HepG2 (cell line): ENCODE results near the gene P3H3. TPM values are rescaled to one million over a fixed set of nuclear protein-coding genes. Genes with fewer than 3 reads are reported as not detected.

Experiments used
- AKAP8 ChIP-seq: sonication (generic); formaldehyde crosslinking; IDR thresholded peaks from 2 replicates; pipeline ENCODE4 v1.5.1; 2020; ENCODE audit warnings: mild to moderate bottlenecking, missing genetic modification reagents
- DPF2 ChIP-seq: sonication (generic); formaldehyde crosslinking; IDR thresholded peaks from 2 replicates; pipeline ENCODE4 v1.4.0; 2020; ENCODE audit warnings: mild to moderate bottlenecking, low read depth, missing genetic modification reagents, borderline replicate concordance
- MBD4 ChIP-seq: IDR thresholded peaks from 2 replicates; pipeline ENCODE4 v1.6.1; 2012; ENCODE audit warnings: low read length, inconsistent platforms, borderline replicate concordance
- MZF1 ChIP-seq: sonication (generic); formaldehyde crosslinking; IDR thresholded peaks from 2 replicates; pipeline ENCODE4 v1.8.1; 2023; ENCODE audit warnings: mild to moderate bottlenecking, missing genetic modification reagents, borderline replicate concordance
- NKX3-1 ChIP-seq: sonication (generic); formaldehyde crosslinking; IDR thresholded peaks from 2 replicates; pipeline ENCODE4 v1.5.0; 2020; ENCODE audit warnings: missing genetic modification reagents
- ONECUT2 ChIP-seq: sonication (generic); formaldehyde crosslinking; IDR thresholded peaks from 2 replicates; pipeline ENCODE4 v1.4.0; 2020; ENCODE audit warnings: missing genetic modification reagents
- RORA ChIP-seq: sonication (generic); formaldehyde crosslinking; IDR thresholded peaks from 2 replicates; pipeline ENCODE4 v1.5.0; 2020; ENCODE audit warnings: mild to moderate bottlenecking, missing genetic modification reagents, moderate library complexity
- SATB2 ChIP-seq: sonication (generic); formaldehyde crosslinking; IDR thresholded peaks from 2 replicates; pipeline ENCODE4 v1.5.0; 2020; ENCODE audit warnings: missing genetic modification reagents
- ZFP62 ChIP-seq: sonication (generic); formaldehyde crosslinking; IDR thresholded peaks from 2 replicates; pipeline ENCODE4 v1.4.0; 2020; ENCODE audit warnings: missing genetic modification reagents
- ZMYM3 ChIP-seq: sonication (generic); formaldehyde crosslinking; IDR thresholded peaks from 2 replicates; pipeline ENCODE4 v1.5.1; 2020; ENCODE audit warnings: mild to moderate bottlenecking, missing genetic modification reagents
- ZNF10 ChIP-seq: sonication (generic); formaldehyde crosslinking; IDR thresholded peaks from 2 replicates; pipeline ENCODE4 v1.4.0; 2020; ENCODE audit warnings: mild to moderate bottlenecking, low read depth, missing genetic modification reagents, borderline replicate concordance
- ZNF180 ChIP-seq: sonication (generic); formaldehyde crosslinking; IDR thresholded peaks from 2 replicates; pipeline ENCODE4 v1.4.0; 2020; ENCODE audit warnings: low read depth, missing genetic modification reagents, borderline replicate concordance
- ZNF260 ChIP-seq: sonication (generic); formaldehyde crosslinking; IDR thresholded peaks from 2 replicates; pipeline ENCODE4 v1.4.0; 2020; ENCODE audit warnings: missing genetic modification reagents, low read depth, mild to moderate bottlenecking, borderline replicate concordance
- ZNF335 ChIP-seq: sonication (generic); formaldehyde crosslinking; IDR thresholded peaks from 2 replicates; pipeline ENCODE4 v1.4.0; 2020; ENCODE audit warnings: missing genetic modification reagents
- ZNF337 ChIP-seq: sonication (generic); formaldehyde crosslinking; IDR thresholded peaks from 2 replicates; pipeline ENCODE4 v1.5.1; 2020; ENCODE audit warnings: missing genetic modification reagents, low read depth, mild to moderate bottlenecking, borderline replicate concordance
- ZNF652 ChIP-seq: IDR thresholded peaks from 2 replicates; pipeline ENCODE4 v1.6.1; 2016; ENCODE audit warnings: low read depth, borderline replicate concordance
- ZNF766 ChIP-seq: sonication (generic); formaldehyde crosslinking; IDR thresholded peaks from 2 replicates; pipeline ENCODE4 v1.5.0; 2020; ENCODE audit warnings: missing genetic modification reagents, borderline replicate concordance
- ZSCAN22 ChIP-seq: sonication (generic); formaldehyde crosslinking; IDR thresholded peaks from 2 replicates; pipeline ENCODE4 v1.4.0; 2020; ENCODE audit warnings: mild to moderate bottlenecking, missing genetic modification reagents
- ZSCAN30 ChIP-seq: sonication (generic); formaldehyde crosslinking; IDR thresholded peaks from 2 replicates; pipeline ENCODE4 v1.5.0; 2020; ENCODE audit warnings: mild to moderate bottlenecking, missing genetic modification reagents
- polyA plus RNA-seq, 8 experiments: library from polyadenylated mRNA; depleted of rRNA in 3 of 8; stranded (reverse) in 7 of 8; unstranded in 1 of 8; fragments of >200 nt; fragmentation: Illumina TruSeq in 4 of 8; extraction: Trizol in 4 of 8; gene quantifications; 2 replicates each; pipeline versions ENCODE4 v1.2.1 to v1.2.3, GENCODE V29; 2011 to 2016; ENCODE audit warnings: low read depth in 4 of 8, missing spikeins in 1 of 8, mixed read lengths in 1 of 8; ENCODE audit not compliant: insufficient read depth in 1 of 8
- total RNA-seq, 5 experiments: library from RNA; depleted of rRNA; stranded (reverse); fragments of >200 nt; fragmentation: Illumina TruSeq; extraction: Trizol; gene quantifications; 2 replicates each; pipeline ENCODE4 v1.2.3, GENCODE V29; 2016; ENCODE audit warnings: low read depth in 1 of 5
- TF ChIP-seq, protein P1 (sequence below): sonication (generic); formaldehyde crosslinking; IDR thresholded peaks from 2 replicates; pipeline ENCODE4 v1.5.1; 2020; ENCODE audit warnings: missing genetic modification reagents, mild to moderate bottlenecking, borderline replicate concordance
- TF ChIP-seq, protein P2 (sequence below): sonication (generic); formaldehyde crosslinking; IDR thresholded peaks from 2 replicates; pipeline ENCODE4 v1.4.0; 2020; ENCODE audit warnings: missing genetic modification reagents, borderline replicate concordance
- TF ChIP-seq, protein P3 (sequence below): sonication (generic); formaldehyde crosslinking; IDR thresholded peaks from 2 replicates; pipeline ENCODE4 v1.5.1; 2020; ENCODE audit warnings: mild to moderate bottlenecking, missing genetic modification reagents

The P3H3 gene
- total and polyA plus RNA-seq, 2 of the 13 experiments (the other 11 are each of a cell fraction or from before 2014, with no cell fraction given) = 20.1 to 20.5 TPM

- TF ChIP-seq ZFP62 (peak; percentile 99), ZMYM3 (CRISPR knock-in tag) (no peak), DPF2 (CRISPR knock-in tag) (no peak), ZNF335 (CRISPR knock-in tag) (peak; percentile 97), ZNF652 (CRISPR knock-in tag) (no peak), MBD4 (no peak), NKX3-1 (CRISPR knock-in tag) (peak; percentile 7; the same call in 1 of the 2 replicates), ONECUT2 (no peak), ZSCAN22 (CRISPR knock-in tag) (no peak), ZSCAN30 (CRISPR knock-in tag) (no peak), MZF1 (0 out of 2 replicates have a peak, but pooled peaks have one; percentile 17), SATB2 (CRISPR knock-in tag) (no peak), AKAP8 (CRISPR knock-in tag) (no peak), ZNF337 (CRISPR knock-in tag) (0 out of 2 replicates have a peak, but pooled peaks have one; percentile 60), ZNF260 (CRISPR knock-in tag) (no peak), ZNF766 (CRISPR knock-in tag) (0 out of 2 replicates have a peak, but pooled peaks have one; percentile 22), ZNF10 (no peak), ZNF180 (no peak; the same call in 1 of the 2 replicates), RORA (CRISPR knock-in tag) (no peak)
- TF ChIP-seq, protein P1, sequence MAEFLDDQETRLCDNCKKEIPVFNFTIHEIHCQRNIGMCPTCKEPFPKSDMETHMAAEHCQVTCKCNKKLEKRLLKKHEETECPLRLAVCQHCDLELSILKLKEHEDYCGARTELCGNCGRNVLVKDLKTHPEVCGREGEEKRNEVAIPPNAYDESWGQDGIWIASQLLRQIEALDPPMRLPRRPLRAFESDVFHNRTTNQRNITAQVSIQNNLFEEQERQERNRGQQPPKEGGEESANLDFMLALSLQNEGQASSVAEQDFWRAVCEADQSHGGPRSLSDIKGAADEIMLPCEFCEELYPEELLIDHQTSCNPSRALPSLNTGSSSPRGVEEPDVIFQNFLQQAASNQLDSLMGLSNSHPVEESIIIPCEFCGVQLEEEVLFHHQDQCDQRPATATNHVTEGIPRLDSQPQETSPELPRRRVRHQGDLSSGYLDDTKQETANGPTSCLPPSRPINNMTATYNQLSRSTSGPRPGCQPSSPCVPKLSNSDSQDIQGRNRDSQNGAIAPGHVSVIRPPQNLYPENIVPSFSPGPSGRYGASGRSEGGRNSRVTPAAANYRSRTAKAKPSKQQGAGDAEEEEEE (CRISPR knock-in tag) = no peak
- TF ChIP-seq, protein P2, sequence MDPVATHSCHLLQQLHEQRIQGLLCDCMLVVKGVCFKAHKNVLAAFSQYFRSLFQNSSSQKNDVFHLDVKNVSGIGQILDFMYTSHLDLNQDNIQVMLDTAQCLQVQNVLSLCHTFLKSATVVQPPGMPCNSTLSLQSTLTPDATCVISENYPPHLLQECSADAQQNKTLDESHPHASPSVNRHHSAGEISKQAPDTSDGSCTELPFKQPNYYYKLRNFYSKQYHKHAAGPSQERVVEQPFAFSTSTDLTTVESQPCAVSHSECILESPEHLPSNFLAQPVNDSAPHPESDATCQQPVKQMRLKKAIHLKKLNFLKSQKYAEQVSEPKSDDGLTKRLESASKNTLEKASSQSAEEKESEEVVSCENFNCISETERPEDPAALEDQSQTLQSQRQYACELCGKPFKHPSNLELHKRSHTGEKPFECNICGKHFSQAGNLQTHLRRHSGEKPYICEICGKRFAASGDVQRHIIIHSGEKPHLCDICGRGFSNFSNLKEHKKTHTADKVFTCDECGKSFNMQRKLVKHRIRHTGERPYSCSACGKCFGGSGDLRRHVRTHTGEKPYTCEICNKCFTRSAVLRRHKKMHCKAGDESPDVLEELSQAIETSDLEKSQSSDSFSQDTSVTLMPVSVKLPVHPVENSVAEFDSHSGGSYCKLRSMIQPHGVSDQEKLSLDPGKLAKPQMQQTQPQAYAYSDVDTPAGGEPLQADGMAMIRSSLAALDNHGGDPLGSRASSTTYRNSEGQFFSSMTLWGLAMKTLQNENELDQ (CRISPR knock-in tag) = no peak
- TF ChIP-seq, protein P3, sequence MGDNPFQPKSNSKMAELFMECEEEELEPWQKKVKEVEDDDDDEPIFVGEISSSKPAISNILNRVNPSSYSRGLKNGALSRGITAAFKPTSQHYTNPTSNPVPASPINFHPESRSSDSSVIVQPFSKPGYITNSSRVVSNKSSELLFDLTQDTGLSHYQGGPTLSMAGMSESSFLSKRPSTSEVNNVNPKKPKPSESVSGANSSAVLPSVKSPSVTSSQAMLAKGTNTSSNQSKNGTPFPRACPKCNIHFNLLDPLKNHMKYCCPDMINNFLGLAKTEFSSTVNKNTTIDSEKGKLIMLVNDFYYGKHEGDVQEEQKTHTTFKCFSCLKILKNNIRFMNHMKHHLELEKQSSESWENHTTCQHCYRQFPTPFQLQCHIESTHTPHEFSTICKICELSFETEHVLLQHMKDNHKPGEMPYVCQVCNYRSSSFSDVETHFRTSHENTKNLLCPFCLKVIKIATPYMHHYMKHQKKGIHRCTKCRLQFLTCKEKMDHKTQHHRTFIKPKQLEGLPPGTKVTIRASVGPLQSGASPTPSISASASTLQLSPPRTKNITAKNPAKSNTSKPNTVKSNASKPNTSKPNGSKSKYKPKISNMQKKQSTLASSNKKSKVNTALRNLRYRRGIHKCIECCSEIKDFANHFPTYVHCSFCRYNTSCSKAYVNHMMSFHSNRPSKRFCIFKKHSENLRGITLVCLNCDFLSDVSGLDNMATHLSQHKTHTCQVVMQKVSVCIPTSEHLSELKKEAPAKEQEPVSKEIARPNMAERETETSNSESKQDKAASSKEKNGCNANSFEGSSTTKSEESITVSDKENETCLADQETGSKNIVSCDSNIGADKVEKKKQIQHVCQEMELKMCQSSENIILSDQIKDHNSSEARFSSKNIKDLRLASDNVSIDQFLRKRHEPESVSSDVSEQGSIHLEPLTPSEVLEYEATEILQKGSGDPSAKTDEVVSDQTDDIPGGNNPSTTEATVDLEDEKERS (CRISPR knock-in tag) = 0 out of 2 replicates have a peak, but pooled peaks have one; percentile 20
Observed at GRCh38 chr12:6851921-6852650, 23.9 kb downstream of the P3H3 start, which contains the start of gene USP5 (continued).
